KOPT-K1 (cell line): ENCODE data around the gene GULP1.

Experiments used
- H3K27ac ChIP-seq: fragments of 200-600 bp; sonication (generic); 2 replicates; pipeline ENCODE4 v1.5.1; 2016; ENCODE audit warnings: antibody characterized with exemption, mild to moderate bottlenecking, low read depth, low read length; ENCODE audit not compliant: poor library complexity, severe bottlenecking
- H3K36me3 ChIP-seq: fragments of 200-600 bp; sonication (generic); 2 replicates; pipeline ENCODE4 v1.5.1; 2017; ENCODE audit warnings: antibody characterized with exemption, mild to moderate bottlenecking, low read length, moderate library complexity; ENCODE audit not compliant: insufficient read depth
- H3K9me3 ChIP-seq: fragments of 200-600 bp; sonication (generic); 2 replicates; pipeline ENCODE4 v1.5.1; 2017; ENCODE audit warnings: antibody characterized with exemption, low read length, mild to moderate bottlenecking; ENCODE audit not compliant: insufficient read depth, poor library complexity, severe bottlenecking

Gene GULP1

GRCh38 chr2:188399159-188399558 lies 107.5 kb downstream of the GULP1 start:
- no peak overlapping the region for H3K27ac ChIP-seq
- no peaks in the 10 kb centered on the region for H3K9me3 ChIP-seq
- H3K36me3 ChIP-seq = no peaks in the 10 kb centered on the region

DNA sequence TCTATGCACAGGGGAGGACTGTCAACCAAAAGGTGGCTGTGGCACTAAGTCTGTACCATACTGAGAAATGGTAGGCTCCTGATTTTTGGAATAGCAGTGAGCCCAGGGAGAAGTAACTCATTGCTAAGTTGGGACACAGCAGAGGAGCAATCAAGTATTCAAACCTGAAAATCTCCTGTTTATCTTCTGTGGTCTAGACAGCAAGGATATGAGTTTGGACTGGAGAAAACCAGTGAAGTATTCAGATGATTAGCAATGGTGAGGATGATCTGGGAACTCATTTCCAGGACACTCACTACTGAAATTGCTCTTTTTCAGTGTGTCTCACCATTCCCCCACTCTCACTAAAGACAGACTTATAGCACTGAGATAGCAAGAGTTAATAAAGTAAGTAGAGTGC lies 112.0 kb downstream of the GULP1 start:
- Histone ChIP-seq H3K36me3 (no peaks in the 10 kb centered on the region), H3K9me3 (peaks cover 8% of the 10 kb centered on the region), H3K27ac (no peak overlapping the region)

GRCh38 chr2:188404341-188405004 lies 112.8 kb downstream of the GULP1 start:
- Histone ChIP-seq H3K27ac (no peak overlapping the region), H3K36me3 (no peaks in the 10 kb centered on the region), H3K9me3 (peaks cover 8% of the 10 kb centered on the region)

GRCh38 chr2:188406414-188406813 lies 114.7 kb downstream of the GULP1 start:
- Histone ChIP-seq H3K36me3 (no peaks in the 10 kb centered on the region), H3K9me3 (peaks cover 8% of the 10 kb centered on the region), H3K27ac (no peak overlapping the region)

DNA sequence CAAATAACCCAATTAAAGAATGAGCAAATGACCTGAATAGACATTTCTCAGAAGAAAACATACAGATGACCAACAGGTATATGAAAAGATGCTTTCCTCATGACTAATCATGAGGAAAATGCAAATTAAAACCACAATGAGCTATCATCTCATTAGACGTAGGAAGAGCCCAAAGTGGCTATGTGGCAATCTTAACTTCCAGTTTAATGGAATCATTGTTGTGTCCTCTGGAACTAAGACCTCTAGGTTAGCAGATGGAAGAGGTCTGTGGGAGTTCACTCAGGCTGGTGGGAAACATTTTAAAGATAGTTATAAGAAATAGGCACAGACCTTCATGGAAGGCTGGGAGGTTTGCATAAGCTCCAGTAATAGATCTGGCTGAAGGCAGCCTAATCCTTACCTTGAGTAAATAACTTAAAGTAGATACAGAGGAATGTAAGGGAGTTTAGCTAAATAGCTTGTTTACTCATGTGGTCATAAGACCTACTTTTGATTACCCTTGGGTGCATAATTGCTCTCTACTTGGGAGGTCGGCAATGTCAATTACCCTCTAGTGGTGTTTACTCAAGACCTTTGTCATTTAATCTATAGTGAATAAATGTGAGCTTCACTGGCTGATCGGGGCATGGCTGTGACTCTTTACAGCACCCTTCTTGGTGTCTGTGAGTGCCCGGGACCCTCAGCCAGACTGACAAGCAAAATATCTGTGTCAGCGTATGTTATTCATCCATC lies 119.0 kb downstream of the GULP1 start:
- Histone ChIP-seq H3K27ac (no peak overlapping the region), H3K9me3 (peaks cover 4% of the 10 kb centered on the region), H3K36me3 (no peaks in the 10 kb centered on the region)

DNA sequence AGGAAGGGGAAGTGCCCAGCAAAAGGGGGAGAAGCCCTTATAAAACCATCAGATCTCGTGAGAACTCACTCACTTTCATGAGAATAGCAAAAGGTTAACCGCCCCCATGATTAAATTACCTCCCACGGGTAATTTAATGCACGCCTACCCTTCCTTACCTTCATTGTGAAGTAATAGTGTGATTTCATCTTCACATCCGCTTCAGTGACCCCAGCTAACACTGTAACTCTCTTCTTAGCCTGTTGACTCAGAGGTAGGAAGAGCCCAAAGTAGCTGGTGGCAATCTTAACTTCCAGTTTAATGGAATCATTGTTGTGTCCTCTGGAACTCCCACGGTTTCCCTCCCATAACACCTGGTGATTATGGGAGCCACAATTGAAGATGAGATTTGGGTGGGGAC lies 120.5 kb downstream of the GULP1 start:
- Histone ChIP-seq H3K36me3 (no peaks in the 10 kb centered on the region), H3K9me3 (no peaks in the 10 kb centered on the region), H3K27ac (no peak overlapping the region)

GRCh38 chr2:188414411-188414810 lies 122.7 kb downstream of the GULP1 start:
- H3K27ac ChIP-seq = no peak overlapping the region

DNA sequence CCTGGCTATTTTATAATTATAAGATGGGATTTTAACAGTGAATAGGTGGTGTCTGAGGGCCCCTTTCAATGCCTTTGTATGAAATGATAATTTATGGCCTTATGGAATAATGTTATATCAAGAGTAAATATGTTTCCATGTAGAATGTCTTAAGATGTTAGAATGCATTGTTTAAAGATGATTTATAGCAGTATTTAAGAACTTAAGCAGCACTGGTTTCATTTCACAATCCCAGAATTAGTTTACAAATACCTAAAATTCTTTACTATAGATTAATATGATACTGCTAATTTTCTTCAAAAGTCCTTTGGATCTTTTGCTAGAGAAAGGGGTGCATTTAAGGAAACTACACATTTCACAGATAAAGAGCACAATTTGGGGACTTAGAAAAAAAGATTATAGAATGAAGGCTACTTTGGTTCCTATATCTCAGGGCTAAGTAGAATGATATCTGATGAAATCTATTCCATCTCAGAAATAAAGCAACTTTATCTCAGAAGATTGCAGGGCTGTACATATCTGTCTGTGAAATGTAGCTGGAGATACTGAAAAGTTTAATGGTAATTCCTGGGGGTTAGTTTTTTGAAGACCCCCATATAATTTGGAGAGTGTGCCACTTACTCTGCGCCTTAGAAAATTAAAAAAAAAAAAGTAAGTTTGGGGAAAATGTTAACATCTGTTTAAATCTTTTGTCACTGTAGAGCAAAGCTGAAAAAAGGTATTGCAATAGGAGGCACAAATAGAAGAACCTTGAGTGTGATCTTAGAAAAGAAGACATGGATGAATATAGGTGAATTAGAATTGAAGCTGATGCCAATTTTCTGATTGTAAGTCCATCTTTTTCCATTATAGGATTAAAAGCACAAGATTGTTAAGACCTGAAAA lies 123.4 kb downstream of the GULP1 start:
- Histone ChIP-seq H3K36me3 (no peaks in the 10 kb centered on the region), H3K9me3 (no peaks in the 10 kb centered on the region), H3K27ac (no peak overlapping the region)

More at GRCh38 chr2:188414411-188414810, 122.7 kb downstream of the GULP1 start:
- no peaks in the 10 kb centered on the region for H3K36me3 ChIP-seq
- H3K9me3 ChIP-seq = no peaks in the 10 kb centered on the region

GRCh38 chr2:188415754-188416083 lies 124.0 kb downstream of the GULP1 start:
- Histone ChIP-seq H3K9me3 (no peaks in the 10 kb centered on the region), H3K27ac (no peak overlapping the region), H3K36me3 (no peaks in the 10 kb centered on the region)

DNA sequence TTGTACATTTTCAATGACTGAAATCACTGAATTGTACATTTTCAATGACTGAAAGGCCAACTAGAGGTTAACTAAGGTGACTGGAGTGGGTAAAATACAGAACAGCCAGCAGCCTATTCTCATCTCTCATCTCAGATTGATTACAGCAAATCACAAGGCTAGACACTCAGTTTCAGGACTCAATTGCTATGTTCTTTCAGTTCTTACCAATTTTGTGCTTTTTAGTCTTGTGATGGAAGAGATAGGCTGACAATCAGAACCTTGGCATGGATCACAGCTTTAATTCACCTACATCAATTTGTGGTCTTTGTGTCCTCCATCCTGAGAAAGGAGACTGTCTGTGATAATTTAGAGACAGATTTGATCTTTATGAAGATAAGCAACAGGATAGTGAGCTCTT lies 124.7 kb downstream of the GULP1 start:
- no peaks in the 10 kb centered on the region for H3K36me3 ChIP-seq
- H3K9me3 ChIP-seq = no peaks in the 10 kb centered on the region
- no peak overlapping the region for H3K27ac ChIP-seq

GRCh38 chr2:188422726-188423125 lies 131.1 kb downstream of the GULP1 start:
- no peak overlapping the region for H3K27ac ChIP-seq
- no peaks in the 10 kb centered on the region for H3K9me3 ChIP-seq
- H3K36me3 ChIP-seq = no peaks in the 10 kb centered on the region

GRCh38 chr2:188425266-188425665 lies 133.6 kb downstream of the GULP1 start:
- Histone ChIP-seq H3K9me3 (no peaks in the 10 kb centered on the region), H3K27ac (no peak overlapping the region), H3K36me3 (no peaks in the 10 kb centered on the region)

- Histone ChIP-seq H3K36me3 (no peaks in the 10 kb centered on the region), H3K27ac (no peak overlapping the region), H3K9me3 (no peaks in the 10 kb centered on the region)
These were observed 134.4 kb downstream of the GULP1 start for GRCh38 chr2:188426121-188426520.

DNA sequence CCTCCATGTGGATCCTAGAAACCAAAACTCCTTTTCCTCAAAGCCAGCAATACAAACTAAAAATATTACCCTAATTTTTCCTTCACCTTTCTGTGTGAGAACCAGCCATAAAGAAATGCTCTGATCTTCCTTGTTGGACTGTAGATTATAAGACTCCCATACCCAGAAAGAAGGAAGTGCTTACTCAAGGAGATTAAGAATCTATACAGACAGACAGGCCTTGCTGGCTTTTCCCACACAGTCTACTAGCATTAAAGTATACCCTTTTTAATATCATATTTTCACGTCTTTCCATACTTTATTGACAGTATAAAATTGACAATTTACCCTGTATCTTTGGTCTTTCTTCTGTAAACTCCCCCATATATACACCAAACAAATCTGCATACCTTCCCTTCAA lies 139.0 kb downstream of the GULP1 start:
- H3K27ac ChIP-seq = no peak overlapping the region
- no peaks in the 10 kb centered on the region for H3K36me3 ChIP-seq
- H3K9me3 ChIP-seq = no peaks in the 10 kb centered on the region

DNA sequence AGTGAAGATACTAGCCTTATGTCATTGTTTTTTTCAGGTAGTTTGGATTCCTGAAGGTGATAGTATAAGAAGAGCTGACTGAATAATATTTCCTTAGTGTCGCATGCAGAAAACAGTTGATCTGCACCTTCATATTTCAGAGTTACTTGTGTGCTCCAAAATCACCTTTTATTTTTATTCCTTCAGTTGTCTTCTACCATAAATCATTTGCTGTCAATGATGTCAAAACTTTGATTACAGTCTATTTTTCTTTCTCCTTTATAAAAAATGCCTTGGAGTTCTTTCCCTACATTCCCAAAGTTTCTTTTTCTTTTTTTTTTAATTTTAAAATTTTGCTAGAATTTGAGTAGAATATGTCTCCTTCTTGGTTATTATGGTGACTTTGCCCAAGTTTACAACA lies 142.3 kb downstream of the GULP1 start:
- H3K36me3 ChIP-seq = no peaks in the 10 kb centered on the region

More for the DNA sequence above, 142.3 kb downstream of the GULP1 start:
- Histone ChIP-seq H3K27ac (no peak overlapping the region), H3K9me3 (no peaks in the 10 kb centered on the region)
